B cell (primary cell): Measurements from ENCODE around the gene MFSD2A.

Source experiments
- EZH2 ChIP-seq: IDR thresholded peaks from 2 replicates; pipeline ENCODE4 v1.6.1; 2012; ENCODE audit warnings: borderline replicate concordance, low read depth, mild to moderate bottlenecking, moderate library complexity, low read length; ENCODE audit not compliant: insufficient read depth, poor library complexity, severe bottlenecking
- TF ChIP-seq, protein P1 (sequence below): fragments of 200-600 bp; IDR thresholded peaks from one replicate; pipeline ENCODE4 v1.8.0; 2022; ENCODE audit warnings: antibody characterized with exemption, mild to moderate bottlenecking

DNA sequence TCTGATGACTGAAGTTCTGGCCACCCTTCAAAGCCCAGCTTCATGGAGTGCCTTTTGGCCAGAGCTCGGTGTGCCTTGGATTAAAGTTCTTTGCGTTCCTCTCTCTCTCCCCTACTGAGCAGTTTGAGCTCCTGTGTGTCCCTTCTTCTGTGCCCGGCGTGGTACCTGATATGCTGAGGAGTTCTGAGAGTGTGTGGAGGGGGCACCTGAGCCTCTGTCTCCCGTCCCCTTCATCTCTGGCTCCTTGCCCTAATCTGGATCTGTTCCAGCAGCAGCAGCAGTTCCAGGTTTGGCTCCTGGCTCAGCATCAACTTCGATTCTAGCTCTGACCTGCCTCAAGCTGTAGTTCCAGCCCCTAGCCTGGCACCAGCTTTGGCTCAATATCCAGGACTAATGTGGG lies 28.1 kb upstream of the MFSD2A start:
- TF ChIP-seq, protein P1, sequence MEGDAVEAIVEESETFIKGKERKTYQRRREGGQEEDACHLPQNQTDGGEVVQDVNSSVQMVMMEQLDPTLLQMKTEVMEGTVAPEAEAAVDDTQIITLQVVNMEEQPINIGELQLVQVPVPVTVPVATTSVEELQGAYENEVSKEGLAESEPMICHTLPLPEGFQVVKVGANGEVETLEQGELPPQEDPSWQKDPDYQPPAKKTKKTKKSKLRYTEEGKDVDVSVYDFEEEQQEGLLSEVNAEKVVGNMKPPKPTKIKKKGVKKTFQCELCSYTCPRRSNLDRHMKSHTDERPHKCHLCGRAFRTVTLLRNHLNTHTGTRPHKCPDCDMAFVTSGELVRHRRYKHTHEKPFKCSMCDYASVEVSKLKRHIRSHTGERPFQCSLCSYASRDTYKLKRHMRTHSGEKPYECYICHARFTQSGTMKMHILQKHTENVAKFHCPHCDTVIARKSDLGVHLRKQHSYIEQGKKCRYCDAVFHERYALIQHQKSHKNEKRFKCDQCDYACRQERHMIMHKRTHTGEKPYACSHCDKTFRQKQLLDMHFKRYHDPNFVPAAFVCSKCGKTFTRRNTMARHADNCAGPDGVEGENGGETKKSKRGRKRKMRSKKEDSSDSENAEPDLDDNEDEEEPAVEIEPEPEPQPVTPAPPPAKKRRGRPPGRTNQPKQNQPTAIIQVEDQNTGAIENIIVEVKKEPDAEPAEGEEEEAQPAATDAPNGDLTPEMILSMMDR, result no peak
- TF ChIP-seq EZH2, result no peak
